Activated CD8-positive, alpha-beta memory T cell treated with anti-CD3 and anti-CD28 coated beads, Interleukin-2, amount 10 ng/mL, durations not matched to agents 7 days and 5 days (primary cell): ENCODE data around the gene PPP1CA. TPM values are rescaled to one million over a fixed set of nuclear protein-coding genes. Genes with fewer than 3 reads are reported as not detected.

Experiments used
- ATAC-seq: fragments of 150-1000 bp; cut with Tn5 transposase; one replicate; pipeline ENCODE4 v1.10.0; 2021; ENCODE audit warnings: moderate library complexity
- CTCF ChIA-PET: fragments of 350-600 bp; sonication (Branson Sonifier 250); formaldehyde crosslinking; loops from one replicate; lab custom pipeline; 2021; ENCODE audit warnings: antibody characterized with exemption; lab: Charles Lee
- DNase-seq: peaks from one replicate; pipeline ENCODE4 v3.0.0-alpha.2; 2020
- H3K27ac Mint-ChIP-seq: one replicate; pipeline ENCODE4 v1.8.0; 2021; ENCODE audit warnings: mild to moderate bottlenecking, mixed read lengths
- H3K27me3 Mint-ChIP-seq: one replicate; pipeline ENCODE4 v1.8.0; 2021; ENCODE audit warnings: mixed read lengths
- H3K36me3 Mint-ChIP-seq: one replicate; pipeline ENCODE4 v1.8.0; 2021; ENCODE audit warnings: mild to moderate bottlenecking, mixed read lengths
- H3K4me1 Mint-ChIP-seq: one replicate; pipeline ENCODE4 v1.8.0; 2021; ENCODE audit warnings: mixed read lengths
- H3K4me3 Mint-ChIP-seq: one replicate; pipeline ENCODE4 v1.8.0; 2021; ENCODE audit warnings: mild to moderate bottlenecking, moderate library complexity, mixed read lengths
- H3K9me3 Mint-ChIP-seq: one replicate; pipeline ENCODE4 v1.8.0; 2022; ENCODE audit warnings: low read depth, mixed read lengths
- total RNA-seq, 2 experiments: library from RNA; stranded (reverse); gene quantifications; one replicate each; pipeline ENCODE4 v1.2.3, GENCODE V29; 2021

Gene PPP1CA
- 100 to 1,000 TPM; 309 to 360 TPM for total RNA-seq

DNA sequence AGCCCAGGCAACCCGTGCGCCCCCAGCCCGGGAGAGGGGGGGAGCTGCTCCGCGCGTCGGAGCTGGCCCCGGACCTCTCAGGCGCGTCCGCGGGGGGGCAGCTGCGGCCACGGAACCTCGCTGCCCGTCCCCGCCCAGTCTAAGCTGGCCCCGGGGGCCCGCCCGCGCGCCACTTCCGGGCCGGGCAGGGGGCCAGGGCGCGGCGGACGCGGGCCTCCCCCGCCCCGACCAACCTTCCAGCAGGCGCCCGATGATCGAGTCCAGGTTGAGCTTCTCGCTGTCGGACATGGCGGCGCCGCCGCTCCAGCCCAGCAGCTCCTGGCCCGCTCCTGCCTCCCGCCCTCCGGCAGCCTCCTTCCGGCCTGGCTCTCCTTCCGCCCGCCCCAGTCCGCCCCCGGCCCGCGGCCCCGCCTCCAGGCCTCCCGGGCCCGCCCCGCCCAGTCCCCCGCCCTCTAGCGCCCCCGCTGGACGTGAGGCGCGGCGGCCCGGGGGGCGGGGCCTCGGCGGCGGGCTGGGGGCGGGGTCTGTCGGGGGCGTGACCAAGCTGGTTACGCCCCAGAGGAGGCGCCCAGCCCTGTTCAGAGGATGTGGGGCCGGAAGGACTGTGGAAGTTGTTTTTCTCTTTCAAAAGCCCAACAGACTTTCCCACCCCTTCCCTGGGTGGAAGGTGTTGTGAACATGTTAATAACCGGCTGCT is at the start of gene PPP1CA:
Gene PPP1CA, minus strand, starts transcription at position 364 of the 697 bp plus-strand sequence. Its CDS starts 76 bp downstream, at position 288.
- H3K36me3 Mint-ChIP-seq: peaks cover 55% of the 10 kb centered on the region
- H3K4me3 Mint-ChIP-seq: peak within 1 kb of the TSS; percentile 90
- no peaks in the 10 kb centered on the region for H3K9me3 Mint-ChIP-seq
- DNase-seq (peak; percentile 92), ATAC-seq (peak; percentile 74)
- H3K4me1 Mint-ChIP-seq: peaks cover 65% of the 10 kb centered on the region
- peak within 1 kb of the TSS; percentile 86 for H3K27ac Mint-ChIP-seq
- CTCF ChIA-PET: interaction anchor here (0.6 to 5.8 kb wide), 31 partner anchors 10 to 199 kb away, joined by 3 to 96 read pairs (median 6); partner anchors contain the start of genes AIP, CARNS1, CDK2AP2 and PITPNM1
- no peaks in the 10 kb centered on the region for H3K27me3 Mint-ChIP-seq

DNA sequence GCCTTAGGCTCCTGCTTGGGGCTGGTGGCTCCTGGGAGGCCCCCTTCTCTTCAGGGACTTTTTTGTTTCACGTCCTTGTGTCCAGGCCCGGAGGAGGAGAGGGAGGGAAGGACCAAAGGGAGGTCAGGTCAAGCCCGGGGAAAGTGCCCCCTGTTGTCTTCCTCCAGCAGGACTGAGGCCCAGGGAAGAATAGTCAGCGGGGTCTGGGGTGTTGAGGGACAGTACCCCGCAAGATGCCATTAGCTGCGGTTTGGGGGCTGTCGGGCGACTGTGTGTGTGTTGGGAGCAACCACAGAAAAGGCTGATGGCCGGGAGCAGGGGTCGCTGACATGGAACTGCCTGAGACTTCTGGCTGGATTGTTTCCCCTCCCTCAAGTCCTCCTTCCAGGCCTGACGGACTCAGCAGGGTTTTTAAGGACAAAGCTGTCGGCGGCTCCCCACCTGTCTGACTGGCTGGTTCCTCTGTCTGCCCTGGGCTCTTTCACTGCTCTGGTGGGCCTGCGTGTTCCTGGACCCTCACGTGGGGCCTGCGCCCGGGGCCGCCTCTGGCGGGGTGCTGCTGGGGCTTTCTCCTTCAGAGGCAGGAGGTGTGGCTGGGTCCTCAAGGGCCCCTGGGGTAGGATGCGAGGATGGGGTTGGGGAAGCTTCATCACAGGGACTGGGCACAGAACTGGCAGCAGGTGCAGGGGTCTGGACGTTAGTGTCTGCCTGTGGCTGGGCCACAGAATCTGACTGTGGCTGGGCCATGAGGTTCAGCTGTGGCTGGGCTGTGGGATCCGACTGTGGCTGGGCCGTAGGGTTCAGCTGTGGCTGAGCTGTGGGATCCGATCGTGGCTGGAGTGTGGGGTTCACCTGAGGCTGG is 49.4 kb upstream of the PPP1CA start:
- no peaks in the 10 kb centered on the region for H3K9me3 Mint-ChIP-seq
- H3K4me3 Mint-ChIP-seq: no peak overlapping the region
- DNase-seq: no peak
- H3K36me3 Mint-ChIP-seq: no peaks in the 10 kb centered on the region
- CTCF ChIA-PET: interaction anchor here (0.9 to 2.1 kb wide), 2 partner anchors 50 to 99 kb away, joined by 3 to 5 read pairs; partner anchors contain the start of gene PPP1CA
- peaks cover 32% of the 10 kb centered on the region for H3K4me1 Mint-ChIP-seq
- no peak overlapping the region for H3K27ac Mint-ChIP-seq
- ATAC-seq: no peak
- H3K27me3 Mint-ChIP-seq: peaks cover 2% of the 10 kb centered on the region

DNA sequence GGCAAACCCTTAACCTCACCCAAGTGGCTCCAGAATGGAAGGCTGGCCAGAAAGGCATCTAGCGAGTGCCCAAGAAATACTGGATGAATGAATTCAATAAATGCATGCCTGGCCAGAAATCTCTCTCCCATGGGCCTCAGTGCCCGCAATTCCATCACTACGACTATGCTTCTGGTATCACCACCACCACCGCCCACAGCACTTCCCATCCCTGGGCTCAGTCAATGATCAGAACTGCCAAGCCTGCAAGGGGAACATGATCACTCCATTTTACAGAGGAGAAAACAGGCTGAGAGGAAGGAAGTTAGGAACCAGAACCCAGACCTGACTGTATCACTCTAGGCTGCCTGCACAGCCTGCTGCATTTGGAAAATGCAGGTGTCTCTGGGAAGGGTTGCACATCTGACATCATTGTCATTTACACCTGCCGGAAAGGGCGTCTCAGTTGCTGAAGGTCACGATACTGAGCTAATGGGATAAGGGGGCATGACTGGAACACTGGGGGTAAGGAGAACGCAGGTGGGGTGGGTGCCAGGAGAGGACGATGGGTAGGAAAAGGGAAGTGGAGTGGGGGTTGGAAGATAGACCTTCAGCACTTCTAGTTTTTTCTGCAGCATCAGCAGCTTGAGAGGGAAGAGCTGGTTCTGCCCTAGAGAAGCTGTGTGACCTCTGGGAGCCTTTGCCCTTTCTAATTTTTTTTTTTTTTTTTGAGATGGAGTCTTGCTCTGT is 47.6 kb upstream of the PPP1CA start:
- no peak overlapping the region for H3K27ac Mint-ChIP-seq
- DNase-seq (no peak), ATAC-seq (no peak)
- peaks cover 2% of the 10 kb centered on the region for H3K27me3 Mint-ChIP-seq
- H3K4me1 Mint-ChIP-seq: peaks cover 49% of the 10 kb centered on the region
- no peaks in the 10 kb centered on the region for H3K36me3 Mint-ChIP-seq
- H3K9me3 Mint-ChIP-seq: no peaks in the 10 kb centered on the region
- H3K4me3 Mint-ChIP-seq: no peak overlapping the region
- CTCF ChIA-PET: interaction anchor here (1.4 kb wide), 1 partner anchor 12 kb away, joined by 6 read pairs; the partner anchor contains the start of gene PTPRCAP

DNA sequence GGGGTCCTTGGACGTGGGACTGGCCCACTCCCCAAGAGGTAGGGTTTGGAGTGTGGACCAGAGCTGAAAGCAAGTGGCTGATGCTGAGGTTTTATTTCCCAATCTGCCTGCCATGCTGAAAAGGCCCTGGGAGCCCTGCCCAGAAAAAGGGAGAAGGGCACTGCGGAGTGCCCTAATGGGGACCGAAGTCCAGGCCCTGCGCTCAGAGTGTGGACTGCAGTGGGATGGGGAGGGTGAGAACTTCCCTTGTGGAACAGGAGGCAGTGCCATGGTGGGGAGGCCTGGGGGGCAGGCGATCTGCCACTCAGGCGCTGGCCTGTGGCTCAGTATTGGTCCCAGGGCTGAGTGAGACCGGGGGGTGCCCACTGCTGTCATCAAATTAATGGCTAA is 46.6 kb upstream of the PPP1CA start:
- CTCF ChIA-PET: interaction anchor here (0.6 kb wide), 1 partner anchor 1615 kb away, joined by 3 read pairs; no protein-coding TSS in a partner anchor
- H3K9me3 Mint-ChIP-seq: no peaks in the 10 kb centered on the region
- H3K4me1 Mint-ChIP-seq: peaks cover 55% of the 10 kb centered on the region
- peaks cover 2% of the 10 kb centered on the region for H3K27me3 Mint-ChIP-seq
- ATAC-seq: no peak
- H3K27ac Mint-ChIP-seq: no peak overlapping the region
- no peaks in the 10 kb centered on the region for H3K36me3 Mint-ChIP-seq
- H3K4me3 Mint-ChIP-seq: no peak overlapping the region
- DNase-seq: no peak

DNA sequence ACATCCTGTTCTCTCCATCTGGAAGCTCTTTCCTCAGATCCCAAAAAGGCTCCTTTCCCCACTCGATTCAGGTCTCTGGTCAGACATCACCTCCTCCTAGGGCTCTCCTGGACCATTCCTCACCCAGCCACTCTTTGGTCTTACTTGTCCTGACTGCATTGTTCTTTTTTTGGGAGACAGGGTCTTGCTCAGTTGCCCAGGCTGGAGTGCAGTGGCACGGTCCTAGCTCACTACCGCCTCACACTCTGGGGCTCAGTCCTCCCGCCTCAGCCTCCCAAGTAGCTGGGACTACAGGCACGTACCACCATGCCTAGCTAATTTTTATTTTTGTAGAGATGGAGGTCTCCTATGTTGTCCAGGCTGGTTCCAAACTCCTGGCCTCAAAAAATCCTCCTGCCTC is 43.9 kb upstream of the PPP1CA start:
- Mint-ChIP-seq H3K27me3 (peaks cover 2% of the 10 kb centered on the region), H3K4me3 (peak overlapping the region; percentile 5), H3K36me3 (no peaks in the 10 kb centered on the region), H3K9me3 (no peaks in the 10 kb centered on the region), H3K27ac (peak overlapping the region; percentile 79), H3K4me1 (peaks cover 69% of the 10 kb centered on the region)
- CTCF ChIA-PET: no interaction called here
- ATAC-seq: no peak
- no peak for DNase-seq

DNA sequence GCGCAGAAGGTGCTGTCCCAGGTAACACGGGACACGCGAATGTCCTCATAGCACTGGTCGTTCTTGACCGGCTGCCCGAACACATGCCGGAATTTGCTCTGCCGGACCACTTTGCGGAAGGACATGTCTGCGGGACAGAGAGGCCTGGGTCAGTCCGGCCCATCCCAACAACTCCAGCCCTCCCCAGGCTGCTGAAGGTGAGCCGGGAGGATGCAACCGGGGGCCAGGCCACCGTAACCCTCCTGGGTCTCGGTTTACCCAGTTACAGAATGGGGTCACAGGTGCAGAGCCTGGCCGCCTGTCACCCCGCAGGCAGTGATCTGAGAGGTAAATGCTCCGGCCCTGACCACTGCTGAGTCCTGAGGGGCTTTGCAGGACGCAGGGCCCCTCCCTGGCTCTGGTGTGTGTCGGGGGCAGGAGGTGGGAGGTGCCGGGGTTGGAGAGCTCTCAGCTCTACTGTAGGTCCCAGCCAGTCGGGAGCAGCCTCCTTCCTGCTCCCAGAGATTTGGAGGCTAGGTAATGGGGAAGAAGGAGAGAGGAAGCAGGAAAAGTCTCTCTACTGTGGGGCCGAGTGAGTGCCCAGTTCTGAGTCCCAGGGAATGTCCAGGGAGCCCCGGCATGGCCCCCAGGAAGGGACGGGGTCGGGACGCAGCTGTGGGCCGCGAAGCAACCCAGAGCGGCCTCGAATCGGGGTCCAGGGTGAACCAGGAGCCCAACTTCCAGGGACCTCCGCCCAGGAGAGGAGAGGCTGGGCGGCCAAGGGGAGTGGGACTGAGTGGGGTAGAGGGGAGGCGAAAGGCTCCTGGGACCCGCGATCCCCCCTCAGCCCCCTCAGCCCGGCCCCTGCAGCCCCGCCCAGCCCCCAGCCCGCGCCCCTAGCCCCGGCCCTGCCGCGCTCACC is 41.1 kb upstream of the PPP1CA start:
- Mint-ChIP-seq H3K27me3 (no peaks in the 10 kb centered on the region), H3K36me3 (peaks cover 1% of the 10 kb centered on the region), H3K9me3 (no peaks in the 10 kb centered on the region), H3K4me3 (peak overlapping the region; percentile 30), H3K4me1 (peaks cover 76% of the 10 kb centered on the region), H3K27ac (peak overlapping the region; percentile 56)
- ATAC-seq: no peak
- CTCF ChIA-PET: interaction anchor here (1.6 kb wide), 1 partner anchor 25 kb away, joined by 5 read pairs; no protein-coding TSS in a partner anchor
- no peak for DNase-seq

DNA sequence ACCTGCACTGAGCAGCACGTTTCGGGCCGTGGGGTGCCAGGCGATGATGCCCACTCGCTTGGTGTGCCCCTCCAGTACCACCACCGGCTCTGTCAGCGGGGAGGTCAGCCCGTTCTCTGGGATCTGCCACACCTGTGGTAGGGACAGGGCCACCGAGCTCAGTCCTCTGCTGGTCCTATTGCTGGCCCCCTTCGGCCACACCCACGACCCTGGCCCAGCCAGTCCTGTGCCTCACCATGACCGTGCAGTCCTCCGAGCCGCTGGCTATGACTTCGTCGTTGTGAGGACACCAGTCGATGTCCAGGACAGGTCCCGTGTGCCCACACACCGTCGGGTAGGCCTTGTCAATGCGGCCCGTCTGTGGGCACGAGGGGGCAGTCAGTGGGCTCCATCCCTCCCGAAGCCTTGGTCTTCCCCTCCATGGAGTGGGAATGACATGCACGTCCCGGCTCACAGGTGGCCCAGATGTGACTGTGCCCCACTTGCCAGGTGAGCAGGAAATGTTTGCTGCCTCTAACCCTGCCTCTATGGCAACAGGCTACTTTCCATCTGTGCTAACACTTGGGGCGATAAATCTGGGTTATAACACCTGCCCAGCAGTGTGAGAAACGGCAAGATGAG is 40.2 kb upstream of the PPP1CA start:
- Mint-ChIP-seq H3K9me3 (no peaks in the 10 kb centered on the region), H3K36me3 (peaks cover 7% of the 10 kb centered on the region), H3K27me3 (no peaks in the 10 kb centered on the region), H3K4me3 (no peak overlapping the region), H3K4me1 (peaks cover 69% of the 10 kb centered on the region), H3K27ac (peak overlapping the region; percentile 56)
- DNase-seq (no peak), ATAC-seq (no peak)
- CTCF ChIA-PET: interaction anchor here (0.6 to 1.9 kb wide), 2 partner anchors 13 to 40 kb away, joined by 3 to 8 read pairs; partner anchors contain the start of gene PPP1CA

DNA sequence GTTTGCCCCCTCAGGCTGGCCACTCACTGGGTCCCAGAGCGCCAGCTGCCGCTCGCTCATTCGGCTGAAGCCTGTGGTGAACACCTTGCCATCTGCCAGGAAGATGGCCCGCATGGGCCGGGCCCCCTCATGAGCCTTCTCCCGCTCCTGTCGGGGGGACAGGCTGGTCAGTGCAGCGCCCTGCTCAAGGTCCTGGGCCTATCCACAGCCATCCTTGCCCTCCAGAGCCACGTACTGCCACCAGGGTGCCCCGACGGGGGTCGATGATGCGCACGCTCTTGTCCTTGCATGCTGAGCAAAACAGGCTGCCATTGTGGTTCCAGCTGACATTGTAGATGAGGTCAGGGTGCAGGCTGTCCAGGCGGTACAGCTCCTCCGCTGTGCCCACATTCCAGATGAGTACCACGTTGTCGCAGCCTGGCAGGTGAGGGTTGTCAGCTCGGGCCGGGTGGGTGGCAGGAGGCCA is 39.5 kb upstream of the PPP1CA start:
- Mint-ChIP-seq H3K27me3 (no peaks in the 10 kb centered on the region), H3K4me1 (peaks cover 61% of the 10 kb centered on the region), H3K4me3 (peak overlapping the region; percentile 8), H3K27ac (peak overlapping the region; percentile 29), H3K36me3 (peaks cover 13% of the 10 kb centered on the region), H3K9me3 (no peaks in the 10 kb centered on the region)
- CTCF ChIA-PET: interaction anchor here (0.6 to 1.9 kb wide), 2 partner anchors 12 to 40 kb away, joined by 3 to 8 read pairs; partner anchors contain the start of gene PPP1CA
- DNase-seq: no peak
- no peak for ATAC-seq

DNA sequence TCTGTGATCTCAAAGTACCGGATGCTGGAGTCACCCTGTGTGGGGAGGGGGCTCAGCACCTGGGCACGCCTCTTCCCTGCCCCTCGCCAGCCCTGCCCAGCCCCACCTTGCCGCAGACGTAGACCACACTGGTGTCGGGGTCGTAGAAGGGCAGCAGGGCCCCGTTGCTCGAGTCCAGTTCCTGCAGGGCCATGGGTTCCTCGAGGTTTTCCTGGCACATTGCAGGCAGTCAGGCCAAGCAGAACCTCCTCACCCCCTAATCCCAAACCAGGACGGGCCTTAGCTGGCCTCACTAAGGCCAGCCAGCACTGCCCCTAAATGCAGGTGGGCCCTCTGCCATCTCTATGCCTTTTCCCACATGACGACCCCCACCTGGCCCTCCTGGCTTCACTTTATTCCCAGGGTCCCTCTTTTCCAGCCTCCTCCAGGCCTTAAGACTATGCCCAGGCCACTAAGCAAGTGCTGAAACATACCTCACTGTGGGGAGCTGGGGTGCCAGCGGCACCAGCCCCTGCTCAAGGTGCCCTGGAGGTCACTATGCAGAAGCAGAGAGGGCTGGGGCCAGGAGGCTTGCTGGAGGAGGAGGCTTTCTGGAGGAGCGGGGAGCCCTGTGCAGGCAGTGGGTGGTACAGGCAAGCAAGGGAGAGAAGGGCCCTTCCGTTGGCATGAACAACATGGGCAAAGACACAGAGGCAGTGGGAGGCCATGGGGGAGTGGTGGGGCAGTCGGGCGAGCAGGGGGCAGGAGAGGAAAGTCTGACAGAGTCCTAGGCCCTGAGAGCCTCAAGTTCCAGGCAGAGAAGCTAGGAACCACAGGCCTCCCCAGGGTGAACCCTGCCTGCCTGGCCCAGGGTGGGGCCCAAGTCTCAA is 38.8 kb upstream of the PPP1CA start:
- peak overlapping the region; percentile 95 for H3K4me3 Mint-ChIP-seq
- no peak for DNase-seq
- peaks cover 19% of the 10 kb centered on the region for H3K36me3 Mint-ChIP-seq
- H3K9me3 Mint-ChIP-seq: no peaks in the 10 kb centered on the region
- peaks cover 58% of the 10 kb centered on the region for H3K4me1 Mint-ChIP-seq
- no peak for ATAC-seq
- H3K27me3 Mint-ChIP-seq: no peaks in the 10 kb centered on the region
- CTCF ChIA-PET: interaction anchor here (1.2 to 1.9 kb wide), 3 partner anchors 12 to 39 kb away, joined by 3 to 8 read pairs (median 5); partner anchors contain the start of genes GPR152, PPP1CA and RPS6KB2
- peak overlapping the region; percentile 93 for H3K27ac Mint-ChIP-seq

DNA sequence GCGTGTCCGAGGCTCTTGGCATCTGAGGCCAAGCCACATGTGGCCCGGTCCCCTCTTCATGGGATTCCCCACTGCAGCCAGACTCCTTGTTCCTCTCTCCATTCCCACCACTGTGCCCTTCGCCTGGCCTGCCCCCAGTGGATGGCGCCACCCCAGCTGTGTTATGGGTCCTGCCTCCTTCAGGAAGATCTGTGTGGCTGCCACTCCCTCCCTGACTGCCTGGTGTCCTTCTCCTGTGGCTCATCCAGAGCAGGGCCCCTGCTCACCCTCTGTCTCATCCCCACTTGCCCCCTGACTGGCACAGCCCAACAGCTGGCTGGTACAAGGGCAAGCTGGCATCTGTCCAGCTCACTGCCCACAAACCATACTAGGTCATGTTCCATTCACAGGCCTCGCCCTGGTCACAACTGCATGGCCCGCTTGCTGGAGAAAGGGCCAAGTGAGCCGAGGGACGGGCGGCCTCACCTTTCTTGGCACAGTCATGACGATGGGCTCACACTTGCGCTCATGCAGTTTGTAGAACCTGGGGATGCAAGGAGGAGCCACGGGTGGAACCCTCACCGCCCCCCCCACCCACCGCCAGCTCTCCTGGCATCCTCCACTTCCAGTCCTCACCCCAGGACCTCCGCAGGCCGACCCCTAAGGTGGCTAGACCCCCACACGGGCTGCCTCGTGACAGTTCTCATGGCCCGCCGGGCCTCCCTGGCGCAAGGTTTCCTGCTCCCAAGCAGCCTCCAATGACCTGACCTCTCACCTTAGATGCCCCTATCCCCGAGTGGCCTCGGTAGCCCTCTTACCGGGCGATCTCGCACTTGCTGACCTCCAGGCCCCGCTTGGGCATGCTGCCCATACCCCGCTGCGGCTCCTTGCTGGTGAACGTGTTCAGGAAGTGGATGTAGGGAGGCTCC is 37.9 kb upstream of the PPP1CA start:
- no peaks in the 10 kb centered on the region for H3K9me3 Mint-ChIP-seq
- no peak for ATAC-seq
- H3K36me3 Mint-ChIP-seq: peaks cover 23% of the 10 kb centered on the region
- H3K4me3 Mint-ChIP-seq: peak overlapping the region; percentile 95
- H3K27me3 Mint-ChIP-seq: no peaks in the 10 kb centered on the region
- H3K4me1 Mint-ChIP-seq: peaks cover 54% of the 10 kb centered on the region
- CTCF ChIA-PET: interaction anchor here (0.9 to 8.0 kb wide), 13 partner anchors 11 to 78 kb away, joined by 3 to 96 read pairs (median 4); partner anchors contain the start of genes GPR152, PPP1CA, RPS6KB2 and TBC1D10C
- peak; percentile 59 for DNase-seq
- peak overlapping the region; percentile 93 for H3K27ac Mint-ChIP-seq
